Nephron (organoid): ENCODE data around the gene SMARCC1.

Source experiments
- H3K27ac Mint-ChIP-seq, 3 experiments: 2 replicates each; pipeline ENCODE4 v1.8.0; 2020; ENCODE audit warnings: mixed read lengths in 3 of 3, mild to moderate bottlenecking in 2 of 3, moderate library complexity in 1 of 3
- H3K27me3 Mint-ChIP-seq: 2 replicates; pipeline ENCODE4 v1.8.0; 2021; ENCODE audit warnings: low read depth, mild to moderate bottlenecking, moderate library complexity, mixed read lengths
- H3K36me3 Mint-ChIP-seq: 2 replicates; pipeline ENCODE4 v1.8.0; 2020; ENCODE audit warnings: low read depth, mixed read lengths
- H3K4me1 Mint-ChIP-seq: 2 replicates; pipeline ENCODE4 v1.8.0; 2020; ENCODE audit warnings: mixed read lengths
- H3K4me3 Mint-ChIP-seq, 3 experiments: 2 replicates each; pipeline ENCODE4 v1.8.0; 2020; ENCODE audit warnings: mild to moderate bottlenecking in 3 of 3, mixed read lengths in 3 of 3, moderate library complexity in 2 of 3
- H3K9me3 Mint-ChIP-seq: 2 replicates; pipeline ENCODE4 v1.8.0; 2020; ENCODE audit warnings: mixed read lengths
- CTCF ChIP-seq, 3 experiments: fragments of 200-600 bp; sonication (generic); IDR thresholded peaks; one replicate each; pipeline ENCODE4 v1.5.0; 2021; ENCODE audit warnings: antibody characterized with exemption in 3 of 3; ENCODE audit not compliant: unreplicated experiment in 3 of 3

Gene SMARCC1

DNA sequence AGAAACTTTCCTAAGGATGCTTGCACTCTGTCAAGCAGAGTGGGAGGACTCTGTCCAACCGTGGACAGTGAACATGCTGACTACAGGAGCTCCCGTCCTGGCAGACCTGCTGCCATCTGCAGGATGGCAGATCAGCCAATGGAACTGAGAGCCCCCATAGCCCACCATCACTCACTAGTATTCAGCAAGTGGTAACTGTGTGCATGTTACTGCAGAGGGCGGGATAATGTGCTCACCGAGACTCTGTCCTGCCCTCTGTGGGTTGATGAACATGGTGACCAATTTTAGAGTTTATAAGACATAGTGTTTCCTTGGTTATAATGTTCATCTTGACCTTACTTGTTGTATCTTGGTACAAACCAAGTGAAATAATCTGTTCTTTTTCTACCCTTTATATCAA is 214.5 kb downstream of the SMARCC1 start:
- TF ChIP-seq CTCF (IDR thresholded peaks at IDR 0.05; ENCODE audit: unreplicated experiment in 3 of 3), result no peak
- Mint-ChIP-seq H3K4me1 (peaks cover 16% of the 10 kb centered on the region), H3K9me3 (no peaks in the 10 kb centered on the region), H3K27ac (no peak overlapping the region), H3K27me3 (peaks cover 10% of the 10 kb centered on the region), H3K36me3 (no peaks in the 10 kb centered on the region), H3K4me3 (no peak overlapping the region)

- no peak for TF ChIP-seq CTCF (IDR thresholded peaks at IDR 0.05; ENCODE audit: unreplicated experiment in 3 of 3)
- H3K36me3 Mint-ChIP-seq, result no peaks in the 10 kb centered on the region
- no peaks in the 10 kb centered on the region for H3K9me3 Mint-ChIP-seq
- H3K4me3 Mint-ChIP-seq, result no peak overlapping the region
- H3K27me3 Mint-ChIP-seq, result peaks cover 9% of the 10 kb centered on the region
- H3K4me1 Mint-ChIP-seq, result peaks cover 11% of the 10 kb centered on the region
- no peak overlapping the region for H3K27ac Mint-ChIP-seq
Measured at GRCh38 chr3:47566667-47567066, 215.0 kb downstream of the SMARCC1 start.

GRCh38 chr3:47565734-47566550 is 215.8 kb downstream of the SMARCC1 start:
- TF ChIP-seq CTCF (IDR thresholded peaks at IDR 0.05; ENCODE audit: unreplicated experiment in 3 of 3), result no peak
- peaks cover 9% of the 10 kb centered on the region for H3K27me3 Mint-ChIP-seq
- H3K4me3 Mint-ChIP-seq, result no peak overlapping the region
- no peaks in the 10 kb centered on the region for H3K36me3 Mint-ChIP-seq
- H3K9me3 Mint-ChIP-seq, result no peaks in the 10 kb centered on the region
- no peak overlapping the region for H3K27ac Mint-ChIP-seq
- H3K4me1 Mint-ChIP-seq, result peaks cover 3% of the 10 kb centered on the region

GRCh38 chr3:47556351-47556750 is 225.3 kb downstream of the SMARCC1 start:
- Mint-ChIP-seq H3K4me3 (no peak overlapping the region), H3K36me3 (no peaks in the 10 kb centered on the region), H3K9me3 (peaks cover 5% of the 10 kb centered on the region), H3K4me1 (no peaks in the 10 kb centered on the region), H3K27me3 (no peaks in the 10 kb centered on the region), H3K27ac (no peak overlapping the region)
- TF ChIP-seq CTCF (IDR thresholded peaks at IDR 0.05; ENCODE audit: unreplicated experiment in 3 of 3), result no peak

GRCh38 chr3:47554335-47554734 is 227.4 kb downstream of the SMARCC1 start:
- Mint-ChIP-seq H3K4me3 (no peak overlapping the region), H3K27ac (no peak overlapping the region), H3K9me3 (peaks cover 5% of the 10 kb centered on the region), H3K27me3 (peaks cover 9% of the 10 kb centered on the region), H3K4me1 (no peaks in the 10 kb centered on the region), H3K36me3 (no peaks in the 10 kb centered on the region)
- TF ChIP-seq CTCF (IDR thresholded peaks at IDR 0.05; ENCODE audit: unreplicated experiment in 3 of 3), result no peak

DNA sequence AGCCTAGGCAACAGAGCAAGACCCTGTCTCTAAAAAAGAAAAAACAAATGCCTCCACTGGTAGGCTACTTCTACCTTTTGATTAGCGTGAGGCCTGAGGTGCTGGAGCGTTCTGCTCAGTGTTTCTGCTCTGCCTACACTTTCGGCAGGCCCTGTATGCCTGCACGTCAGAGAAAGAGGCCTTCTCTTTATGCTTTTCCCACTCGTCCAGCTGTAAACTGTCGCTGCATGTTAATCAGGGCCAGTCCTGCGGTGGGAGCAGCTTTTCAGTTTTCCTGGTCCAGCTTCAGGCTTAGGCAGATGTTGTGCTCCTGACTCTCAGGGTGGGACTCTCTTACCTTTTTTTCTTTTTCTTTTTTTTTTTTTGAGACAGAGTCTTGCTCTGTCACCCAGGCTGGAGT is 228.3 kb downstream of the SMARCC1 start:
- H3K4me3 Mint-ChIP-seq, result no peak overlapping the region
- H3K4me1 Mint-ChIP-seq, result no peaks in the 10 kb centered on the region
- peaks cover 5% of the 10 kb centered on the region for H3K9me3 Mint-ChIP-seq
- no peak for TF ChIP-seq CTCF (IDR thresholded peaks at IDR 0.05; ENCODE audit: unreplicated experiment in 3 of 3)
- no peak overlapping the region for H3K27ac Mint-ChIP-seq
- peaks cover 13% of the 10 kb centered on the region for H3K27me3 Mint-ChIP-seq
- H3K36me3 Mint-ChIP-seq, result no peaks in the 10 kb centered on the region
